ENCODE results near the gene PRPF8. TPM values are rescaled to one million over a fixed set of nuclear protein-coding genes. Genes with fewer than 3 reads are reported as not detected.
"Not testable (repeated sequence)": the region's sequence is repeated elsewhere in the genome, so short reads cannot be mapped to it uniquely, and the experiment has no call there.

PRPF8 gene
- 125 TPM for total RNA-seq
- long read RNA-seq, full-length matches to known transcripts, result 13 of 92 reads
- long read RNA-seq, partial matches to known transcripts, result 75 of 92 reads
- long read RNA-seq, other reads (novel, unspliced or antisense), result 4 of 92 reads

GRCh38 chr17:1684378-1685189 lies at the start of gene PRPF8:
TSS of gene PRPF8 (minus strand) at chr17:1684867. CDS start at chr17:1684571, 296 bp downstream.
- peak; percentile 99 for DNase-seq
- intact Hi-C loops (cut with DNase I), result no loop called here
- peak; percentile 100 for ATAC-seq (ENCODE audit: poor library complexity)

DNA sequence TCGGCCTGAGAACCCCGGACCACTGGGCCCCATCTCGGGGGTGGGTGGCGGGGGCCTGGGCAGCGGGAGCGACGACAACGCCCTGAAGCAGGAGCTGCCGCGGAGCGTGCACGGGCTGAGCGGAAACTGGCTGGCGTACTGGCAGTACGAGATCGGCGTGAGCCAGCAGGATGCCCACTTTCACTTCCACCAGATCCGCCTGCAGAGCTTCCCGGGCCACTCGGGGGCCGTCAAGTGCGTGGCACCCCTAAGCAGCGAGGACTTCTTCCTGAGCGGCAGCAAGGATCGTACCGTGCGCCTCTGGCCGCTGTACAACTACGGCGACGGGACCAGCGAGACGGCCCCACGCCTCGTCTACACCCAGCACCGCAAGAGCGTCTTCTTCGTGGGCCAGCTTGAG lies 49.1 kb upstream of the PRPF8 start:
- intact Hi-C loops (cut with DNase I), result no loop called here
- no peak for ATAC-seq (ENCODE audit: poor library complexity)
- no peak for DNase-seq

GRCh38 chr17:1732833-1733321 lies 48.2 kb upstream of the PRPF8 start:
- intact Hi-C loops (cut with DNase I), result no loop called here
- no peak for ATAC-seq (ENCODE audit: poor library complexity)

DNA sequence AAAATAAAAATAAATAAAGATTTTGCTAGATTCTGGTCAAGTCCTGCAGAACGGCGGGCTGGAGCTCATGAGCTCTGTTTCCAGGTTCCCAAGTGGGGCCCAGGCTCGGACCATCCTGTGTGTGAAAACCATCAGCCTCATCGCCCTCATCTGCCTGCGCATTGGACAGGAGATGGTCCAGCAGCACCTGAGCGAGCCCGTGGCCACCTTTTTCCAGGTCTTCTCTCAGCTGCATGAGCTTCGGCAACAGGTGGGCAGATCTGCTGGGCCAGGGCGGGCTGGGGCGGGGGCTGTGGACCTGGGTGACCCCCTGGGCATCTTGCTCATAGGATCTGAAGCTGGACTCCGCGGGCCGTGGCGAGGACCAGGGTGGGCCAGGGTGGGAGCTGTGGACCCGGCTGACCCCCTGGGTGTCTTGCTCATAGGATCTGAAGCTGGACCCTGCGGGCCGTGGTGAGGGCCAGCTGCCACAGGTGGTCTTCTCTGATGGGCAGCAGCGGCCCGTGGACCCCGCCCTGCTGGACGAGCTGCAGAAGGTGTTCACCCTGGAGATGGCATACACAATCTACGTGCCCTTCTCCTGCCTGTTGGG lies 47.7 kb upstream of the PRPF8 start:
- no peak for ATAC-seq (ENCODE audit: poor library complexity)
- intact Hi-C loops (cut with DNase I), result no loop called here
- DNase-seq, result no peak

More at GRCh38 chr17:1732833-1733321, 48.2 kb upstream of the PRPF8 start:
- no peak for DNase-seq

DNA sequence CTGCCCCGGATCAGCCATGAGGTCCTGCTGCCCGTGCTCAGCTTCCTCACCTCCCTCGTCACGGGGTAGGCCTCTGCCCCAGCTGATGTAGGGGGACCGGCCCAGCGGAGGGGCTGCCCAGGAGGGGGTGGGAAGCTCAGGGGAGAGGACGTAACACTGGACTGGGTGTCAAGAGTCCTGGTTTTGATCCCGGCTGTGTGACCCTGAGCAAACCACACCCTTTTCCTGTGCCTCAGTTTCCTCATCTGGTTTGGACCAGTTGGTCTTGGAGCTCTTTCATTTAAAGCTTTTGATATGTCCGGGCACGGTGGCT lies 46.5 kb upstream of the PRPF8 start:
- intact Hi-C loops (cut with DNase I), result no loop called here
- DNase-seq (no peak), ATAC-seq (ENCODE audit: poor library complexity) (no peak)

DNA sequence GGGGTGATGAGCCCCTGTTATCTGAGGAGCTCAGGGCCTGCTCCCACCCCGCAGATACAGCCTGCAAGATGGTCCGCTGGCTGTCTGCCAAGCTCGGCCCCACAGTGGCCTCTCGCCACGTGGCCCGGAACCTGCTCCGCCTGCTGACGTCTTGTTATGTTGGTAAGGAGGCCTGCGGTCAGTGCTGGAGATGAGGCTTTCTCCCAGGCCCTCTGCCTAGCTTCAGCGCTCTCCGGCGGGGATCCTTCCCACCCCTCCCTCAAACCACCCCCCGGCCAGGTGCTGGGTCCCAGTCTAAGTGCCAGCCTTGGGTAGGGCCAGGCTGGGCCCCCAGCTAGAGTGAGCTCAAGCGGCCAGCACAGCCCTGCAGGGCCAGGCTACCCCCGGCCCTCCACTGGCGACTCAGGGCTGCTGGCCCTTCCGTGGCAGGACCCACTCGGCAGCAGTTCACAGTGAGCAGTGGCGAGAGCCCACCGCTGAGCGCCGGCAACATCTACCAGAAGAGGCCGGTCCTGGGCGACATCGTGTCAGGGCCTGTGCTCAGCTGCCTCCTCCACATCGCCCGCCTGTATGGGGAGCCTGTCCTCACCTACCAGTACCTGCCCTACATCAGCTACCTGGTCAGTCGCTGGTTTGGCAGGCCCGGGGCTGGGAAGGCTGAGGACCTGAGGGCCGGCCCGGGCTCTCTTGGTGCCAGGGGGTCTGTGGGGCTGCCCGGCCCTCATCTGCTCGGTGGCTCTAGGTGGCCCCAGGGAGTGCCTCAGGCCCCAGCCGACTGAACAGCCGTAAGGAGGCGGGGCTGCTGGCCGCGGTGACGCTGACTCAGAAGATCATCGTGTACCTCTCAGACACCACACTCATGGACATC lies 45.9 kb upstream of the PRPF8 start:
- ATAC-seq (ENCODE audit: poor library complexity) (peak; percentile 87), DNase-seq (peak; percentile 93)
- intact Hi-C loops (cut with DNase I), result no loop called here

- DNase-seq (no peak), ATAC-seq (ENCODE audit: poor library complexity) (peak; percentile 23)
- intact Hi-C loops (cut with DNase I), result loop anchor here (5.0 to 10.0 kb wide), 2 partner anchors 52 to 135 kb away; no protein-coding TSS in a partner anchor
Observed at GRCh38 chr17:1729966-1730325, 45.3 kb upstream of the PRPF8 start.

- ATAC-seq (ENCODE audit: poor library complexity), result no peak
- intact Hi-C loops (cut with DNase I), result loop anchor here (5.0 to 10.0 kb wide), 2 partner anchors 54 to 137 kb away; no protein-coding TSS in a partner anchor
- DNase-seq, result no peak
Observed at GRCh38 chr17:1727876-1728630, 43.4 kb upstream of the PRPF8 start.

- DNase-seq (no peak), ATAC-seq (ENCODE audit: poor library complexity) (no peak)
- intact Hi-C loops (cut with DNase I), result loop anchor here (5.0 to 10.0 kb wide), 2 partner anchors 55 to 137 kb away; no protein-coding TSS in a partner anchor
Observed at GRCh38 chr17:1727258-1727789, 42.7 kb upstream of the PRPF8 start.

GRCh38 chr17:1726626-1727257 lies 42.1 kb upstream of the PRPF8 start:
- DNase-seq, result no peak
- ATAC-seq (ENCODE audit: poor library complexity), result no peak
- intact Hi-C loops (cut with DNase I), result loop anchor here (5.0 to 10.0 kb wide), 2 partner anchors 56 to 138 kb away; no protein-coding TSS in a partner anchor

DNA sequence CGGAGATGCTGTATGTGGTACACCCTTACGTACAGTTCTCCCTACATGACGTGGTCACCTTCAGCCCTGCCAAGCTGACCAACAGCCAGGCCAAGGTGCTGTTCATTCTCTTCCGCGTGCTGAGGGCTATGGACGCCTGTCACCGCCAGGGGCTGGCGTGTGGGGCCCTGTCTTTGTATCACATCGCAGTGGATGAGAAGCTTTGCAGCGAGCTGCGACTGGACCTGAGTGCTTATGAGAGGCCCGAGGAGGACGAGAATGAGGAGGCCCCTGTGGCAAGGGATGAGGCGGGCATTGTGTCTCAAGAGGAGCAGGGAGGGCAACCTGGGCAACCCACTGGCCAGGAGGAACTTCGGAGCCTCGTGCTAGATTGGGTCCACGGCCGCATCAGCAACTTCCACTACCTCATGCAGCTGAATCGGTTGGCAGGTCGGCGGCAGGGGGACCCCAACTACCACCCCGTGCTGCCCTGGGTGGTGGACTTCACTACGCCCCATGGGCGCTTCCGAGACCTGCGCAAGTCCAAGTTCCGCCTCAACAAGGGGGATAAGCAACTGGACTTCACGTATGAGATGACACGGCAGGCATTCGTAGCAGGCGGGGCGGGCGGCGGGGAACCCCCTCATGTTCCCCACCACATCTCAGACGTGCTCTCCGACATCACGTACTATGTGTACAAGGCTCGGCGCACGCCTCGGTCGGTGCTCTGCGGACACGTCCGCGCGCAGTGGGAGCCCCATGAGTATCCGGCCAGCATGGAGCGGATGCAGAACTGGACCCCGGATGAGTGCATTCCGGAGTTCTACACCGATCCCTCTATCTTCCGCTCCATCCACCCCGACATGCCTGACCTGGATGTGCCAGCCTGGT lies 41.2 kb upstream of the PRPF8 start:
- DNase-seq, result no peak
- no peak for ATAC-seq (ENCODE audit: poor library complexity)
- intact Hi-C loops (cut with DNase I), result loop anchor here (5.0 to 10.0 kb wide), 2 partner anchors 56 to 139 kb away; no protein-coding TSS in a partner anchor

DNA sequence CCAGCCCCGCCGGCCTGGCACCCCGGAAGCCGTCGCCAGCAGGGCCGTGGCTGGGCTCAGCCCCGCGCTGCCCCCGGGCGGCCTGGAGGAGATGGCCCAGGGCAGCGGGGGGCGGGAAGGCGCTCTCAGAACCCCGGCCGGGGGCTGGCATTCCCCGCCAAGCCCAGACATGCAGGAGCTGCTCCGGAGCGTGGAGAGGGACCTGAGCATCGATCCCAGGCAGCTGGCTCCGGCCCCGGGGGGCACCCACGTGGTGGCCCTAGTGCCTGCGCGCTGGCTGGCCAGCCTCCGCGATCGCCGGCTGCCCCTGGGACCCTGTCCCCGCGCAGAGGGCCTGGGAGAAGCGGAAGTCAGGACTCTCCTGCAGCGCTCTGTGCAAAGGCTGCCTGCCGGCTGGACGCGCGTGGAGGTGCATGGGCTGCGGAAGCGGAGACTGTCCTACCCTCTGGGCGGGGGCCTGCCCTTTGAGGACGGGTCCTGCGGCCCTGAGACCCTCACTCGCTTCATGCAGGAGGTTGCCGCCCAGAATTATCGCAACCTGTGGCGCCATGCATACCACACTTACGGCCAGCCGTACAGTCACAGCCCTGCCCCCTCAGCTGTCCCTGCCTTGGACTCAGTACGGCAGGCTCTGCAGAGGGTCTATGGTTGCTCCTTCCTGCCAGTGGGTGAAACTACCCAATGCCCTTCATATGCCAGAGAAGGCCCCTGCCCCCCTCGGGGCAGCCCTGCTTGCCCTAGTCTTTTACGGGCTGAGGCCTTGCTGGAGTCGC lies 40.4 kb upstream of the PRPF8 start:
- peak; percentile 64 for ATAC-seq (ENCODE audit: poor library complexity)
- intact Hi-C loops (cut with DNase I), result loop anchor here (5.0 to 10.0 kb wide), 2 partner anchors 57 to 140 kb away; no protein-coding TSS in a partner anchor
- DNase-seq, result no peak

GRCh38 chr17:1724351-1724868 lies 39.7 kb upstream of the PRPF8 start, which contains the start of gene WDR81:
TSS of gene WDR81 (plus strand) at chr17:1724704. CDS start at chr17:1724960, 256 bp downstream.
- intact Hi-C loops (cut with DNase I), result loop anchor here (10.0 kb wide), 1 partner anchor 140 kb away; no protein-coding TSS in a partner anchor
- ATAC-seq (ENCODE audit: poor library complexity), result peak; percentile 88
- peak; percentile 97 for DNase-seq

DNA sequence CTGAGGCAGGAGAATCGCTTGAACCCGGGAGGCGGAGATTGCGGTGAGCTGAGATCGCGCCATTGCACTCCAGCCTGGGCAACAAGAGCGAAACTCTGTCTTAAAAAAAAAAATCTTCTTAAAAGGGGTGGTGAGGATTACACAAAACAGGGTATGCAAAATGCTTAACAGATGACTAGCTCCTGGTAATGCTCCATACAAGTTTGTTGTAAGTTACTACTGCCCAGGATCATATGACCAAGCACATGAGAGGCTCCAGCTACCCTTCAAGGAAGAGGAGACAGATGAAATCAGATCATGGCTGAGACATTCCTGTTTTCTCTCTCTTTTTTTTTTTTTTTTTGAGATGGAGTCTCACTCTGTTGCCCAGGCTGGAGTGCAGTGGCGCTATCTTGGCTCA lies 37.4 kb upstream of the PRPF8 start:
- not testable (repeated sequence) for DNase-seq; ATAC-seq (ENCODE audit: poor library complexity)
- intact Hi-C loops (cut with DNase I), result loop anchor here (10.0 kb wide), 1 partner anchor 143 kb away; no protein-coding TSS in a partner anchor

DNA sequence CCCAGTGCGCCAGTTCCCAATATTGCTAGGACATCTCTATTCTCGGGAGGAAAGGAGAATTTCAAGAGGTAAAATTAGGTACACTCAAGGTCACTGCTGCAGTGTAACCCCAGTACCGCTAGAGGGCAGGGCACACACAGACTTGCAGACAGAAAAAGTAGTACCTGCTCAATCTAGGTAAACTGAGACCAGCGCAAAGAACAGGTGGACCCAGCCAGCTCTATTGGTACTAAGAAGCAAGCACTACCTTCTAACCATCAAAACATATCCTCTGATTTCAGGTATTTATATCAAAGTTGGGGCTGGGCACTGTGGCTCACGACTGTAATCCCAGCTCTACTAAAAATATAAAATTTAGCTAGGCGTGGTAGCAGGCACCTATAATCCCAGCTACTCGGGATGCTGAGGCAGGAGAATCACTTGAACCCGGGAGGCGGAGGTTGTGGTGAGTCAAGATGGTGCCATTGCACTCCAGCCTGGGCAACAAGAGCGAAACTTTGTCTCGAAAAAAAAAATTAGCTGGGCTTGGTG lies 36.3 kb upstream of the PRPF8 start:
- DNase-seq, result peak; percentile 73
- intact Hi-C loops (cut with DNase I), result loop anchor here (10.0 kb wide), 1 partner anchor 144 kb away; no protein-coding TSS in a partner anchor

More for the DNA sequence above, 36.3 kb upstream of the PRPF8 start:
- ATAC-seq (ENCODE audit: poor library complexity), result no peak
